ENCODE data around the gene DTX3L. TPM values are rescaled to one million over a fixed set of nuclear protein-coding genes. Genes with fewer than 3 reads are reported as not detected.

DTX3L gene
- total and polyA plus RNA-seq, 2 of the 8 experiments (the other 6 are each of a cell fraction or from before 2014, with no cell fraction given): 1.7 to 11.3 TPM

DNA sequence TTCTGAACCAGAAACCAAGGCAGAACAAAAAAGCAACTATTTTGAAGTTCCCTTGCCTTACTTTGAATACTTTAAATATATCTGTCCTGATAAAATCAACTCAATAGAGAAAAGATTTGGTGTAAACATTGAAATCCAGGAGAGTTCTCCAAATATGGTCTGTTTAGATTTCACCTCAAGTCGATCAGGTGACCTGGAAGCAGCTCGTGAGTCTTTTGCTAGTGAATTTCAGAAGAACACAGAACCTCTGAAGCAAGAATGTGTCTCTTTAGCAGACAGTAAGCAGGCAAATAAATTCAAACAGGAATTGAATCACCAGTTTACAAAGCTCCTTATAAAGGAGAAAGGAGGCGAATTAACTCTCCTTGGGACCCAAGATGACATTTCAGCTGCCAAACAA is 4.6 kb downstream of the DTX3L start (continued):
- TF ChIP-seq CHD7 (IDR thresholded peaks at IDR 0.05; ENCODE audit: insufficient replicate concordance, low read length): no peak
- TF ChIP-seq POLR2A (IDR thresholded peaks at IDR 0.05; ENCODE audit: control extremely low read depth in 1 of 2, low read depth in 2 of 2, low read length in 2 of 2): no peak
- no peak for TF ChIP-seq RFX5 (IDR thresholded peaks at IDR 0.05; ENCODE audit: borderline replicate concordance, low read depth, low read length)
- TF ChIP-seq CEBPB (IDR thresholded peaks at IDR 0.05; ENCODE audit: low read depth, low read length): no peak
- no peak for TF ChIP-seq KDM1A (IDR thresholded peaks at IDR 0.05; ENCODE audit: borderline replicate concordance, low read length)
- no peak for TF ChIP-seq MAFK (IDR thresholded peaks at IDR 0.05; ENCODE audit: low read depth, low read length)
- no peak for TF ChIP-seq CTBP2 (IDR thresholded peaks at IDR 0.05; ENCODE audit: borderline replicate concordance, insufficient read depth, insufficient read length, low read length)
- no peak for TF ChIP-seq JUND (IDR thresholded peaks at IDR 0.05; ENCODE audit: low read length)
- TF ChIP-seq HDAC6 (IDR thresholded peaks at IDR 0.05; ENCODE audit: low read depth, low read length): no peak
